Smooth muscle cell of the pulmonary artery (primary cell): ENCODE data around the gene FAM200C. TPM values are rescaled to one million over a fixed set of nuclear protein-coding genes. Genes with fewer than 3 reads are reported as not detected.

Experiments used
- total RNA-seq: library from RNA; depleted of rRNA; stranded (reverse); fragments of >200 nt; gene quantifications from 2 replicates; pipeline ENCODE4 v1.2.3, GENCODE V29; 2014

Gene FAM200C
- total RNA-seq: 4.5 and 7.2 TPM in 2 replicates

DNA sequence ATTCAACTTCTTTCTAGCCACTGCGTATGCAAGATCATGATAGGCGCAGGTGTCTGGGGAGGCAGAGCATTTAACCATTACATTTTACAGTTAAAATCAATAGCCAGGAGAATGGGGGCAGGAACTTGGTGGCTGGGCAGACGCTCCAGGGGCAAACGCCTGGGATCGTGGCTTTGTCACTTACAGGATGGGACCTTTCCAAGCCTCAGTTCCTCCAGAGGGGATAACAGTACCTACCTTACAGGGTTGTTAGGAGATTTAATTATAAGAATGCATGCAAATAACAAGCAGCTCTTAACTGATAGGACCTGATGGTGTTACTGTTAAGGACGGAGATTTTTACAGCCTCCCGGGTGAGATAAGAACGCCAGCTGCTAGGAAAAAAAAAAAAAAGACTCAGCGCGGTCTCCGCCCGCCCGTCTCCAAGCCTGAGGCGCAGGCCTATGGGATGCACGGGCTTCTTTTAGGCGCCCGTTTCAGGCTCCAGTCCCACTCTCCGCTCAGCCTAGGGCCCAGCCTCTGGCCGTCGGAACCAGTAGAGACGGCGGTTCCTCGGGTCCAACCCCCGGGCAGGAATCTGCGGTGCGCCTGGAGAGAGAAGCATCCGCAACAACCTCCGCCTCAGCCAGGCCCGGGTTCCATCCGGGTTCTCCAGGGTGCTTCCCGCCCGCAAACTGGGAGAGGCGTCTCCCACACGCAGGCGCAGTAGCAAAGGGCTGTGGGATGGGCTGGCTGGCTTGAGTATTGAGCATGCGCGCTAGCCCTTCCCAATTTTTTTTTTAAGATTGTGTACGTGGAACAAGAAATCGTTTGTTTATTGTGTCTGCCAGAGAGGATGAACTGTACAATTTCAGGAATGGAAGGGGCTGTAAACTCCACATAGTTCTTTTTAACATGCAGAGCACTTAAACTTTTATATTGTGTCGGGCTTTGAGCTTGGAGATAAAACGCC is at the start of gene FAM200C:
TSS of gene FAM200C (minus strand) at position 653 of the 952 bp plus-strand sequence. CDS start 4,564 bp downstream, outside the sequence.

DNA sequence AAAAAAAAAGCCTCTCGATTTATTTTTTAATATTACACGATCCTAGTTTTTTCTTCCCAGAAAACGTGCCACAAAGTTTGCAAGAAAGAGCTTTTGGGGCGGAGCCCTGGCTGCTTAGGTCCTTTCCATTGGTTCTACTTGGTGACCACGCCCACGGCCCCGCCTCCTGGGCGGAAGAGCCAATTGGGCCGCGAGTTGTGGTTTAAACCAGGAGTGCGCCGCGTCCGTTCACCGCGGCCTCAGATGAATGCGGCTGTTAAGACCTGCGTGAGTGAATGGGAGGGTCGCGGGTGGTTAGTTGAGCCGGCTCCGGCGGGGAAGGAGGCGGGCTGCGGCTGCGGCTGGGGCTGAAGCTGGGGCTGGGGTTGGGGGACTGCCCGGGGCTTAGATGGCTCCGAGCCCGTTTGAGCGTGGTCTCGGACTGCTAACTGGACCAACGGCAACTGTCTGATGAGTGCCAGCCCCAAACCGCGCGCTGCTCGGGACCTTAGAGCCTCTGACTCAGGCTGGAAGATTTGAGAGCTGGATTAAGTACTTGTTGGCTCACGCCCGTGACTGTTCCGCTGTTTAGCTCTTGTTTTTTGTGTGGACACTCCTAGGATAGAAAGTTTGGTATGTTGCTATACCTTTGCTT is 21.9 kb upstream of the FAM200C start, which contains the start of gene PTTG1:
TSS of gene PTTG1 (plus strand) at position 231 of the 634 bp plus-strand sequence. CDS start 458 bp downstream, outside the sequence.

GRCh38 chr5:160418561-160419457 is 19.0 kb upstream of the FAM200C start, which contains the start of gene SLU7:
Gene SLU7 (minus strand): TSS chr5:160419081. CDS start chr5:160415294, 3,787 bp downstream.

DNA sequence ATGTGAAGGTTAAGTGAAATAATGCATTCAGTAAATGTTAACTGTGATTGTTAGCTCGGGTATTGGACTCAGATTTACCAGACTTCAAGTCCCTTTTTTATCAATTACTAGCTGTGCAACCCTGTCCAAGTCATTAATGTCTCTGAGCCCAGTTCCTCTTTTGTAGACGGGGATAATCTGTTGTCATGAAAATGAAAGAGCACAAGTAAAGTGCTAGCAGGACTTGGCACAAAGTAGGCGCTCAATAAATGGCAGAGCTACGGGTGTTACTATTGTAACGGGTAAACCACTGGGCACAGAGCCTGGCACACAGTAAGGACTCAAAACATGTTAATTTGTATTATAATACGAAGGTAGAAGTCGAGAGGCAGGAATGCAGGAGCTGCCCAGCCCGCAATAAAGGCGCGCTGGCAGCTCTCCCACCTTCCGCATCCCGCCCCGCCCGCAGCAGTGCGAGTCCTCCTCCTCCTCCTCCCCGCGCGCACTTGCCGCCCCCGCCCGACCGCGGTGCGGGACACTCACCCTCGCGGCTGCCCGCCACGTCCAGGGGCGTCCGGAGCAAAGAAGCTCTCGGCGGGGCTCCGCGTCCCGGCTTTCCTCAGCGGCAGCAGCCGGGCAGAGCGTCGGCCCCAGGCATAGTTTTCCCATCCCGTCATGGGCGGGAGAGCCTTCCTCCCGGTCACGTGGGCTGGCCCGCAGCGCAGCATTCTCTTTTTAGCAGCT is 29.7 kb downstream of the FAM200C start, which contains the start of gene C1QTNF2:
TSS of gene C1QTNF2 (minus strand) at position 637 of the 723 bp plus-strand sequence. CDS start 15,615 bp downstream, outside the sequence.

Other genes starting within 250 kb of the FAM200C start
- not detected in 2 replicates for gene FABP6, start 170.5 kb downstream of the FAM200C start, total RNA-seq
- 0.52 and 1.4 TPM in 2 replicates for gene CCNJL, start 87.5 kb downstream of the FAM200C start, total RNA-seq
- 0.17 and 0.98 TPM in 2 replicates for gene C1QTNF2, start 29.4 kb downstream of the FAM200C start, total RNA-seq
- gene SLU7, start 19.0 kb upstream of the FAM200C start, total RNA-seq: 30.4 and 44.3 TPM in 2 replicates
- 12.8 and 48.7 TPM in 2 replicates for gene PTTG1, start 21.8 kb upstream of the FAM200C start, total RNA-seq